Retinal pigment epithelial cell (primary cell): ENCODE data around the gene PLD1.

Experiments
- DNase-seq: peaks from one replicate; pipeline ENCODE4 v3.0.0-alpha.2; 2010; ENCODE audit warnings: low read depth
- H3K4me3 ChIP-seq: 2 replicates; pipeline ENCODE4 v1.5.1; 2011; ENCODE audit warnings: mild to moderate bottlenecking, low read length, control low read depth, moderate library complexity
- CTCF ChIP-seq: conservative IDR thresholded peaks from 2 replicates; pipeline ENCODE4 v1.5.1; 2011; ENCODE audit warnings: low read depth, low read length, control low read depth, inconsistent platforms

Gene PLD1

GRCh38 chr3:171811295-171811912 is 1.1 kb upstream of the PLD1 start:
- no peak overlapping the region for H3K4me3 ChIP-seq
- peak; percentile 96 for DNase-seq
- TF ChIP-seq CTCF = no peak

GRCh38 chr3:171810629-171811294 is 479 bp upstream of the PLD1 start:
- DNase-seq = no peak
- TF ChIP-seq CTCF = no peak
- H3K4me3 ChIP-seq = peak overlapping the region; percentile 74

- DNase-seq = no peak
- no peak for TF ChIP-seq CTCF
- H3K4me3 ChIP-seq = peak overlapping the region; percentile 74
Measured at GRCh38 chr3:171809611-171809860, 747 bp downstream of the PLD1 start.

DNA sequence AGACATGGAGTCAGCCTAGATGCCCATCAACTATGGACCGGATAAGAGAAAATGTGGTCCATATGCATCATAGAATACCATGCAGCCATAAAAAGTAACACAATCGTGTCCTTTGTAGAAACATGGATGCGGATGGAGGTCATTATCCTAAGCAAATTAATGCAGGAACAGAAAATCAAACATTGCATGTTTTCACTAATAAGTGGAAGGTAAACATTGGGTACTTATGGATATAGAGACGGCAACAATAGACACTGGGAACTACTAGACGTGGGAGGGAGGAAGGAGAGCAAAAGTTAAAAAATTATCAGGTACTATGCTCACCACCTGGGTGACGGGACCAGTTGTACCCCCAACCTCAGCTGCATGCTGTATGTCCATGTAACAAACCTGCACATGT is 2.5 kb downstream of the PLD1 start:
- H3K4me3 ChIP-seq = no peak overlapping the region
- no peak for DNase-seq
- TF ChIP-seq CTCF = no peak

GRCh38 chr3:171807129-171807675 is 3.1 kb downstream of the PLD1 start:
- no peak for TF ChIP-seq CTCF
- H3K4me3 ChIP-seq = no peak overlapping the region
- DNase-seq = no peak

DNA sequence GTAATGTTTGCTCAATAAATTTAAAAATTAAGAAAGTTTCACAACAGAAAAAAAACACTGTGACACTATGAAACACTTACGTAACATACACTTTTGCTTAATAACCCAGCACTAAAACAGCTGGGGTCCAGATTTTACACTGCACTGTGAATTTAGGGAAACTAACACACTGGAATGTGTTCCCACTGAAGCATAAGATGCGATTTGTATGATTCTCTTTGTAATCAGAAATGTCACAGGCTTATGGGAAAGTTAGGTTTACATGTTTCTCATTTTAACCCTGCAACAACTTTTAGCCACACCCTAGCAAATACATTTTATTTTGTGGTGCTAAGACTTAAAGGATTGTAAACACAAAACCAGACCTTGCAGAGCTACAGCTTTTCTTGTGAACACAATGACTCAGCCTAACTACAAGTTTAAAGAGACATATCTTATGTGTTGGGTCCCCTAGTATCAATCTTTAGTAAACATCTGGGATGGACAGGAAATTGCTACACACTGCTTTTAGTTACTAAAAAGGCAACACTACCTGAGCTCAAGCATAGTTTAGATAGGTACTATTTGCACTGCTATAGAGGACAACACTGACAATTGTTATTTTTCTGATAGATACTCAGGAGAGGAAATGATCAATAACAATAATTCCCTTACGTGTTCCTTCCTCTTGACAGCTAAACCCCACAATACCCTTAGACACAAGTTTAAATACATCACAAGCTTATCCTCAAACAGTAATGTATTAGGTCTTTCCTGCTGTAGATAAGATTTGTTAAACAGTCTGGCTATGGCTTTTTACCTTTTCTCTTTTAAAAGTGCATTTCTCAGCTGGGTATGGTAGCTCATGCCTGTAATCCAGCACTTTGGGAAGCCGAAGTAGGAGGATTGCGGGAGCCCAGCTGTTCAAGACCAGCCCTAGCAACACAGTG is 3.8 kb downstream of the PLD1 start:
- no peak overlapping the region for H3K4me3 ChIP-seq
- peak; percentile 95 for DNase-seq
- TF ChIP-seq CTCF = no peak

DNA sequence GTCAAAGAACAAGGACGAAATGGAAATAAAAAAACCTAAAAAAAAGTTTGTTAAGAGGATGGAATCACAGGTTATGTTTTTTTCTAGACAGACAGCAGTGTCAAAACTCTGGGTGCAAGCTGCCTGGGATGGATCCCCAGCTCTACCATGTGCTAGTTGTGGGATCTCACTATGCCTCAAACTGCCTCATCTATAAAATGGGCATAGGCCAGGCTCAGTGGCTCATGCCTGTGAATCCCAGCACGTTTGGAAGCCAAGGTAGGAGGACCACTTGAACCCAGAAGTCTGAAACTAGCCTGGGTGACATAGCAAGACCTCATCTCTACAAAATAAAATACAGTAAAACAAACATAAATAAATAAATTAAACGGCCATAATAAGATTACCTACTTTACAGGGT is 4.6 kb downstream of the PLD1 start:
- H3K4me3 ChIP-seq = no peak overlapping the region
- no peak for DNase-seq
- no peak for TF ChIP-seq CTCF
